HG02885 (cell line): Measurements from ENCODE around the gene PLA2G2F.
"Not testable (repeated sequence)": the region's sequence is repeated elsewhere in the genome, so short reads cannot be mapped to it uniquely, and the experiment has no call there.

Source experiments
- ATAC-seq: cut with Tn5 transposase; IDR thresholded peaks from one replicate; pipeline ENCODE4 v1.9.1; 2021; ENCODE audit warnings: mild to moderate bottlenecking; ENCODE audit not compliant: unreplicated experiment, poor library complexity

The PLA2G2F gene

GRCh38 chr1:20112279-20113000, 26.7 kb upstream of the PLA2G2F start:
- no peak for ATAC-seq

- ATAC-seq: no peak
These were observed 25.0 kb upstream of the PLA2G2F start for GRCh38 chr1:20114021-20114648.

GRCh38 chr1:20115479-20115878, 23.6 kb upstream of the PLA2G2F start:
- ATAC-seq: no peak

DNA sequence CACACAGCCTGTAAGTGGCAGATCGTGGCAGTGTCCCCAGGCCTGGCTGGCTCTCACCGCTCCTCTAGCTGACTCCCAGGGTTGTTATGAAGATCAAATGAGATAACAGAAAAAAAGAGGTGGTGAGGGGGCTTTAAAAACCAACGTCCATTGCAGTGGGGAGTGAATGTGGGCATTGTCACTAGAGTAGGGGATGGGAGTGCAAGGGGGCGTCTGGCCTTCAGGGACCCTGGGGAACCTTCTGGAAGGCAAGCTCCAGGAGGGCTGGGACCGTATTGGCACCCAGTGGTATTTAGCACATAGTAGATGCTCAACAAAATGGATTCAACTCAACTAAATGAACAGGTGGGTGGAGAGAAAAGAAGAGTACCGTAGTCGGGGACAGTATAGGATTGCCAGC, 23.2 kb upstream of the PLA2G2F start:
- ATAC-seq: no peak

GRCh38 chr1:20117236-20117635, 21.9 kb upstream of the PLA2G2F start:
- no peak for ATAC-seq

DNA sequence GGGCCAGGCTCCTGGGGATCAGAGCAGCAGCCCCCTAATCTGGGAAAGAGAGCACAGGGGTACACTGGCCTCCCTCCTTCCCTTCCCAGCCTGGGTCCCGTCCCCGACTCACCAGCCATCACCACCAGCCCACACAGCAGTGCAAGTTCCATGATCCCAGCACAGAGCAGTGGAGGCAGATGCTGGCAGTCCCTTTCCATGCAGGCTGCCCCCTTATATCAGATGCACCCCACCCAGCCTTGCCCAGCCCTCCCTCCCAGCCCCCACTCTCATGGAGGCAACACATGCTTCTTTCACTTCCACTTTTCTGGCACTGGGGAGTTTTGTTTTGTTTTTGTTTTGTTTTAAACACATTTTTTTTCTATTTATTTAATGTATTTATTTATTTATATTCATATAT, 19.8 kb upstream of the PLA2G2F start, which contains the start of gene PLA2G2D:
TSS of gene PLA2G2D (minus strand) at position 190 of the 400 bp plus-strand sequence. CDS start at position 152, 38 bp downstream.
- ATAC-seq: no peak

DNA sequence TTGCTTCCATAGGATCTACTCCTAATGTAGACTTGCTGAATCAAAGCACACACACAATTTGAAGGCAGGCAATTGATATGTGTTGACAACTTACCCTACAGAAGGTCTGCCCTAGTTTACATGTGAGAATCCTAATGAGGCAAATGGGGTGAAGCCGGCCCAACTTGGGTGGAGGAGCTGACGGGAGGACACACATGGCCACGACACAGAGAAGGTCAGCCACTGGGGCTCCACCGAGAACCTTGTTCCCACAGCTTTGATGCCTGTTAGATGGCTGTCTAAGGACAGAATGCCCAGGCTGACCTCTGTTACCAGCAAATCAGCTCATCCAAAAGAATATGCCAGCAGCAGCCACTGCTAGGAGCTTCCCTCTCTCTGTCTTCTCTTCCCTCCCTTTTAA, 18.3 kb upstream of the PLA2G2F start:
- no peak for ATAC-seq

- no peak for ATAC-seq
These were observed 15.2 kb upstream of the PLA2G2F start for GRCh38 chr1:20123722-20124455.

DNA sequence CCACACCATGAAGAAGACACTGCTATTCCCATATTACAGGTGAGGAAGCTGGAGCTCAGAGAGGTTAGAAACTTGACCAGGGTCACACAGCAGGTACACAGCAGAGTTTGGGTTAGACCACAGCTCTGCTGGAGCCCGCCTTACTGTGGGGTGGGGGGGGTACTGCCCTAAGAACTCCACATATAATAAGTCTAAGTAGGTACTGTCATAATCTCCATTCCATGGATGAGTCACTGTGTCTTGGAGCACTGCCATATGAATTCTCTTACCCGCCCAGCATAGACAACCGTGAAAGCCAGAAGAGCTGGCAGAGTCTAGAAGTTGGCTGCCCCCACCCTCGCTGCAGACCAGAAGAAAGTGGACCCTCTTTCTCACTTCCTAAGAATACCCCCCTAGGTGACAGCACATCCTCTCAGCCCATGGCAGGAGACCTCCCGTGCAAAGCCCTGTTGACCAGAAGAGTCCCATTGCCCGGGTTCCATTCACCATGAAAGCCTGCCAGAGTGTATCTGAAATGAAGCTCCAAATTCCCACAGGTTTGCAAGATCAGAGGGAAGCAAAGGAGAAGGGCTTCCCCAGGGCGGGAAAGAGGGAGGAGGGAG, 14.6 kb upstream of the PLA2G2F start:
- no peak for ATAC-seq

DNA sequence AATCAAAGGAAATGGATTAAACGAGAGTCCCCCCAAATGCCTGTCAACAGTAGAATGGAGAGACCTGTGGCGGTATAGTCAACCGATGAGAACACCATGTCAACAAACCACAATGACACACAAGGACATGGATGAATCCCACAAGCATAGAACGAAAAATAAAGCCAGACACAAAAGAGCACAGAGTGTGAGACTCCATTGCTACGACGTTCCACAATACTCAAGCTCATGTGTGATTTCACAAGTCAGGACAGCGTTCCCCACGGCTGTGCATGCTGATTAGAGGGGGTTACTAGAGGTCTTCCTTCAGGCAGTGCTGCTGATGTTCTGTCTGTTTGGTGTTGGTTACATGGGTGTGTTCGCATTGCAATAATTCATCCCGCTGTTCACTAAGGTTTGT, 14.0 kb upstream of the PLA2G2F start:
- ATAC-seq: no peak

- ATAC-seq: no peak
These were observed 12.9 kb upstream of the PLA2G2F start for GRCh38 chr1:20126041-20126805.

DNA sequence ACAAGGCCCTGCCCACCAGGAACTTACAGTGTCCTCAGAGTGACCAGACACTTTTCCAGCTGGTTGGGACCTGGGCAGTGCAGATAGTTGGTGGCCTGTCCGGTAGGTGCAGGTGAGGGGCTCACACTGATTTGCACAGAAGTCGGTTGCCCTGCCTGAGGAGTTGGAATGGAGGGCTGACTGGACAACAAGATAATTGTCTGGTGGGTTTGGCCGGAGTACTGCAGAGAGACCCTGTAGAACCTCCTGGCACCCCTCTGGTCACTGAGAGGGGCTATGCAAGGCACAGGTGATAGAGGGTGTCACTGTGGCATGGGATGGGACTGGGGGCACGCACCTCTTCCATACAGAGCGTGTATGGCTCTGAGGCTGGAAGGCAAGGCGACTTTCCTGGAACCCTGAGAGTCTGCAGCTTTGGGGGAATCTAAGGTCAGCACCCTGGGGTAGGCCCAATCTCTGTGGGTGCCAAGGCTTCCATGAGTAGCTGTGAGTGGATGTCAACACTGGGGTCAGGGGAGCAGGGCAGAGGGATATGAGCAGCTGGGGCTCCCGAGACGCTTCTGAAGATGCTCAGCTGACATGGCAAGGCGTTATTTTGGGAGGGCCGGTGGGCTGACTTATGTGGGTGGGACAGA, 12.2 kb upstream of the PLA2G2F start:
- no peak for ATAC-seq

DNA sequence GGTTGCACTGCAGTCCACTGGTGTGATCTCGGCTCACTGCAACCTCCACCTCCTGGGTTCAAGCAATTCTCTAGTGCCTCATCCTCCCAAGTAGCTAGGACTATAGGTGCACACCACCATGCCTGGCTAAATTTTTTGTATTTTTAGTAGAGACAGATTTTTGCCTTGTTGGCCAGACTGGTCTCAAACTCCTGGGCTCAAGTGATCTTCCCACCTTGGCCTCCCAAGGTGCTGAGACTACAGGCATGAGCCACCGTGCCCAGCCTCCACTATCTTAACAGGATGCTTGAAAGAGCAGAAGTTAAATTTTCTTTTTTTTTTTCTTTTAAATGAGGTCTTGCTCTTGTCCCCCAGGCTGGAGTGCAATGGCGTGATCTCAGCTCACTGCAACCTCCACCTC, 8.6 kb upstream of the PLA2G2F start:
- not testable (repeated sequence) for ATAC-seq

DNA sequence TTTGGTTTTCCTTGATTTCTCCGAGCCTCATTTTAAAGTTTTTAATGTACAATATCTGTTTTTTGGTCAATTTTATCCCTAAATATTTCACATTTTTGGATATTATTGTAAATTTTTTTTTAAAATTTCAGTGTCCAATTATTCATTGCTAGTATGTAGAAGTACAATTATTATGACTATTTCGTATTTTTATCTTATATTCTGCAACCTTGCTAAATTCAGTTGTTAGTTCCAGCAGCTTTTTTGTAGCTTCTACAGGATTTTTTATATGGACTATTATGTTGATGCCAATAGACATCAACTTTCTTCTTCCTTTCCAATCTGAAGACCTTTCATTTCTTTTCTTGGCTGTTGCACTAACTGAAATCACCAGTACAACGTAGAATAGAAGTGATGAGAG, 4.1 kb upstream of the PLA2G2F start:
- ATAC-seq: no peak

DNA sequence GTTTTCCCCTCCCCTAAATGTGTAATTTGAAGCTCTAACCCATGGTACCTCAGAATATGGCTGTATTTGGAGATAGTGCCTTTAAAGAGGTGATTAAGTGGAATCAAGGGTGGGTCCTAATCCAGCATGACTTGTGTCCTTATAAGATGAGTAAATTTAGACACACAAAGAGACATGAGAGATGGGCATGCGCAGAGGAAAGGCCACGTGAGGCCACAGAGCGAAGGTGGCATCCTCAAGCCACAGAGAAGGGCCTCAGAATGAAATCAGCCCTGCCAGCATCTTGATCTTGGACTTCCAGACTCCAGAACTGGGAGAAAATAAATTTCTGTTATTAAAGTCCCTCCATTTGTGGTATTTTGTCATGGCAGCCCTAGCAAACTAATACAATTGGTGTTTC, 2.9 kb upstream of the PLA2G2F start:
- no peak for ATAC-seq

- no peak for ATAC-seq
These were observed 2.1 kb upstream of the PLA2G2F start for GRCh38 chr1:20137055-20137454.

GRCh38 chr1:20137604-20138003, 1.5 kb upstream of the PLA2G2F start:
- ATAC-seq: no peak

DNA sequence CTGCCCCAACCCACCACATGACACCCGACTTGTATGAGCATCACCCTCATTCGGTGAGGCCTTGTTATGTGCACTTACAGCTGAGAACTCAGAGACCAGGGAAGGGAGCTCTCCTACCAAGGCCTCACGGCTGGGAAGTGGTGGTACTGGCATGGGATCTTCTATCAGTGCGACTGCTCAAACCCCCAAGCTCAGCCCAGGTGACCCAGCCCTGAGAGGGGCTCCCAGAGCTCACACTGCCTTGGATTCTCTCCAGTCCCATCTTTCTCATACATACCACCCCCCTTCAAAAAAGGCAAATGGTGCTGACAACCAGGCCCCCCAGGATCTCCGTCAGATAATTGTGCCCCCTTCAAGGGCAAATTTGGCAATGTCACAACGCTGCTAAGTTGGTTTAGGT, 777 bp upstream of the PLA2G2F start:
- no peak for ATAC-seq

DNA sequence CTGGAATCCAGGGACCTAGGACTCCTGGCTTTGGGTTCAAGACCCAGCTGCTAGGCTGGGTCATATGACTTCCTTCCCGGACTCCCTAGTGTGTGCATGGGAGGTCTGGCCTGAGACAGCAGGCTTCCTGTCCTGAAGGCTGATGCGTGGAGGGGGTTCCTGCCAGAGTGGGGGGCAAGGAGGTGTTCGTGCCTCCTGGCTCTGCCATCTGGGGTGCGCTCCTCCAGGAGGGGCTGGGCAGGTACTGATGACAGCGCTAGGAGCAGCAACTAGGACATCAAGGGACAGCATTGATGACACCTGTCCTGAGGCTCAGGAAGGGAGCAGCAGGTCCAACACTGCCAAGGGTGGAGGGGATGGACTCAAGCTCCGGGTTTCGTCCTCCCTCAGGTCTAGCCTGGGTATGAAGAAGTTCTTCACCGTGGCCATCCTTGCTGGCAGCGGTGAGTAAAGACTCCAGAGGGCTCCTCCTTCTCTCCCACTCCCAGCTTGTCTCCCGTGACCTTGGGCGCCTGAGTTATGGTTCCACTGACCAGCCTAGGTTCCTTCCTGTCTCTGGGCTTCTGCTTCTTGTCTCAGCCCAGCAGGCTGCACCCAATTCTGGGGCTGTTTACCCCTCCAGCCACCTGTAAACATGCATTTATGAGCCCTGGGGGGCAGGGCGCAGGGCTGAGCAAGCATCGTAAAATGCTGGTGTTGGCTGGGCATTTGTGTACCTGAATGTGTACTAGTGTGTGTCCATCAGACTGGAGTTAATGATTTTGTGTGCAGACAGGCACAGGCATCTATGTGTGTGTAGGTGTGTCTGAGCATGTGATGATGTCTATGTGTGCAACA, 871 bp downstream of the PLA2G2F start:
- ATAC-seq: no peak
